Stomach (tissue), 4 donors: ENCODE results near the gene NUDT1.

Experiments
- CTCF ChIP-seq, 7 experiments: fragments of 450-650 bp in 4 of 7; fragments of 200-600 bp in 3 of 7; sonication (generic) in 3 of 7; IDR thresholded peaks; one replicate each; pipeline ENCODE4 v1.5.1; 2016 to 2019; ENCODE audit warnings: antibody characterized with exemption in 7 of 7, control low read depth in 2 of 7, mild to moderate bottlenecking in 1 of 7
- EP300 ChIP-seq: sonication (generic); formaldehyde crosslinking; IDR thresholded peaks from one replicate; pipeline ENCODE4 v1.6.1; 2017; ENCODE audit warnings: antibody characterized with exemption

- TF ChIP-seq CTCF (IDR thresholded peaks at IDR 0.05) (no peak), EP300 (no peak)
These were observed 38.4 kb downstream of the NUDT1 start for GRCh38 chr7:2280424-2280823.
